Astrocyte of the cerebellum (primary cell): Measurements from ENCODE around the gene IMMP2L.

Experiments
- DNase-seq: peaks from one replicate; pipeline ENCODE4 v3.0.0-alpha.2; 2011; ENCODE audit warnings: low read depth
- H3K4me3 ChIP-seq: 2 replicates; pipeline ENCODE4 v1.5.1; 2011; ENCODE audit warnings: mild to moderate bottlenecking, low read depth, low read length, moderate library complexity
- in situ Hi-C: cut with HindIII; loops from 2 replicates; pipeline ENCODE4 v1.10.0; 2017; ENCODE audit warnings: low sequenced_read_pairs
- TF ChIP-seq, protein P1 (sequence below): IDR thresholded peaks from 2 replicates; pipeline ENCODE4 v1.5.1; 2012; ENCODE audit warnings: low read length, low read depth, moderate library complexity, mild to moderate bottlenecking; ENCODE audit errors: missing control alignments

The IMMP2L gene

DNA sequence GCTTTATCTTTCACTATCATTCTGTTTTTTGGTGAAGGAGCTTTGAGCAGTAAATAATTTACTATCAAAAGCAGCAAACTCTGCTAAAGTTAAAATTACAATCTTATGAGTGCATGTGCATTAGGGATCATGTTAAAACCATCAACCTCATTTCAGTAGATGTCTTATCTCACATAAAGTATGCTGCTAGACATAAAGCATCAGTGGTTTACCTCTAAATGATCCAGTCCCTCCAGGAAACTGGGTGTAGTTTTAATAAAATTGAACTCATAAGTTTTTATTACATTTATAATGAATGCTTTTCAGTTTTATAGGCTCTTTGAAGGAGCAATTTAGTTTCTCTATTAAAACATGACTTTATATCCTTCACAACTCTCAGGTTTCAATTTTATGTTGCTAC, 362.6 kb downstream of the IMMP2L start:
- no peak overlapping the region for H3K4me3 ChIP-seq
- TF ChIP-seq, protein P1, sequence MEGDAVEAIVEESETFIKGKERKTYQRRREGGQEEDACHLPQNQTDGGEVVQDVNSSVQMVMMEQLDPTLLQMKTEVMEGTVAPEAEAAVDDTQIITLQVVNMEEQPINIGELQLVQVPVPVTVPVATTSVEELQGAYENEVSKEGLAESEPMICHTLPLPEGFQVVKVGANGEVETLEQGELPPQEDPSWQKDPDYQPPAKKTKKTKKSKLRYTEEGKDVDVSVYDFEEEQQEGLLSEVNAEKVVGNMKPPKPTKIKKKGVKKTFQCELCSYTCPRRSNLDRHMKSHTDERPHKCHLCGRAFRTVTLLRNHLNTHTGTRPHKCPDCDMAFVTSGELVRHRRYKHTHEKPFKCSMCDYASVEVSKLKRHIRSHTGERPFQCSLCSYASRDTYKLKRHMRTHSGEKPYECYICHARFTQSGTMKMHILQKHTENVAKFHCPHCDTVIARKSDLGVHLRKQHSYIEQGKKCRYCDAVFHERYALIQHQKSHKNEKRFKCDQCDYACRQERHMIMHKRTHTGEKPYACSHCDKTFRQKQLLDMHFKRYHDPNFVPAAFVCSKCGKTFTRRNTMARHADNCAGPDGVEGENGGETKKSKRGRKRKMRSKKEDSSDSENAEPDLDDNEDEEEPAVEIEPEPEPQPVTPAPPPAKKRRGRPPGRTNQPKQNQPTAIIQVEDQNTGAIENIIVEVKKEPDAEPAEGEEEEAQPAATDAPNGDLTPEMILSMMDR = no peak
- no peak for DNase-seq
- in situ Hi-C loops = no loop called here

DNA sequence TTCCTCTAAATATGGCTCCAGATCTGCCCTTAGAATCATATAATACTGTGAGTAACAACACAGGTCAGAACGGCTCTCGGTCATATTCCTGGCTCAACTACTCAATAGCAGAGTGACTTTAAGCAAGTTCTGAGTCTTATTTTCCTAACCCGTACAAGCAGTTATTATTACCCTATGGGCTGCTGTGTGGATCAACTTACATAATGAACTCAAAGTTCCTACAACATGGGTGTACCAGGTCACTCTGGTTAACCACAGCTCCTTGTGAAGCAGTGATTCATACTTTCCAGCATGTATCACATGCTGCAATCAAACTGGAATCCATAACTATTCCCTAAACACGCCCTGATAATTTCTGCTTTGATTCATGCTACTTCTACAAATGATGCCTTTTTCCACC, 364.0 kb downstream of the IMMP2L start:
- no peak overlapping the region for H3K4me3 ChIP-seq
- in situ Hi-C loops = no loop called here
- peak; percentile 98 for DNase-seq
- TF ChIP-seq, protein P1 = no peak

DNA sequence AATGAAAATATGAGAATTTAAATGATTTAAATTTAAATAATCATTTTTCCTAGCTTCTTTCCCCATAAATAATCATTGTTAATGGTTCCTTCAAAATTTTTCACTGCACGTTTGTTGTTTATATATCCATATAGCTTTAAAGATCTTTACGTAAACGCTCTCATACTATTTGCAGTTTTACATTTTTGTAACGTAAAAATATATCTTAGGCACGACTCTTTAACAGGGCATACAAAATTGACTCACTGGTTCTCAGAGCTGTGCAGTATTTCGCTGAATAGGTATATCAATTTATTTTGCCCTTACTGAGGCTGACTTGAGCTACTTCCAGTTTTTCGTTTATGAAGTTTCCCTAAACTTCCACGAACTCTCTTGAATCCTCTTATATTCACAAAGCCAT, 365.6 kb downstream of the IMMP2L start:
- in situ Hi-C loops = no loop called here
- H3K4me3 ChIP-seq = no peak overlapping the region
- DNase-seq = no peak
- TF ChIP-seq, protein P1 = no peak

DNA sequence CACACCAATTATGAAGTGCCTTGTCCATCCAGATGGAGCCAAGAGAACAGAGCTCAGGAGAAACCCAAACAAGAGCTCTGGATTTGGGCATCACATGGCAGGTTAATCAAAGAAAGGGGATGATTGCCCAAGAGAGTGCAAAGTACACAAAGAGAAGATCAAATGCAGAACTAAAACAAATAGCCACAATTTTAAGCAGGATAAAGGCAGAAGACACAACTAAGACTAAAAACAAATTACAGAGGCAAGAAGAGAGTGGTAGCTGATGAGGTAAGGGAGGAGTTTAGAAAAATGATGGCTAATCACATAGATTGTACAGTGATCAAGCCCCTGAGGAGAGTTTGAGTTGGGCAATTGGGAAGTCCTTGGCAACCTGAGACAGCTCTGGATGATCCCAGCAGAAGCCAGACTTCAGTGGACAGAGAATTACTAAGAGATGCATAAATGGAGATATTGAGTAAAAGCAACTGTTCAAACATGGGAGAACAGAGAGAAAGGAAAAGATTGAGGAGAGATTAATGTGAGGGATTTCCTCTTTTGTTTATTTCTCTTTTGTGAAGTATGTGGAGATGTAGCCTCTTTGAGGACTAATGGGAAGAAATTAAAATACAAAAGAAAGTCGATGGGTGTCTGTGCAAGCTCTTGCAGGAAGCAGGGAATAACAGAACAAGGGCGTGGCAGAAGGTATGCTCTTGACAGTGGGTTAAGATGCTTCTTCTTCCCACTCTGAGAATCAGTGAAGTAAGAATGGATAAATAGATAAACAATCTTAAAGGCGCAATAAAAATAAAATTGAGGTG, 369.5 kb downstream of the IMMP2L start:
- TF ChIP-seq, protein P1 = no peak
- no peak for DNase-seq
- in situ Hi-C loops = no loop called here
- no peak overlapping the region for H3K4me3 ChIP-seq

DNA sequence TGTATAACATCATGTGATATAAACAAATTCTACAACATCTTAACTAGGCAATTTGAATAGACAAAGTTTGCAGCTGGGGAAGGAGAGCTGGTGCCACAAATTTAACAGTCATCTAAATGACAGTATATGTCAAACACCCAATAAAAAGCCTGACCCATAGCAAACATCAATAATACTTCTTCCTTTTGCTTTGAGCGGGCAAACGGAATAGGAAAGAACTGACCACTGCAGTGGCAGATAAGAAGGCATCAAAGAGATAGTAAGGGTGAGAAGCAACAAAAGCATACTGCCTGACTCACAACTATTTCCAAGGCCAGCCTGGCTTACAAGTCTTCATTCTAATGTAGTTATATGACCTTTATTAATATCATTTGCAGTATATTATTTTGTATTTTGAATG, 371.5 kb downstream of the IMMP2L start:
- no peak for DNase-seq
- TF ChIP-seq, protein P1 = no peak
- in situ Hi-C loops = no loop called here
- no peak overlapping the region for H3K4me3 ChIP-seq

DNA sequence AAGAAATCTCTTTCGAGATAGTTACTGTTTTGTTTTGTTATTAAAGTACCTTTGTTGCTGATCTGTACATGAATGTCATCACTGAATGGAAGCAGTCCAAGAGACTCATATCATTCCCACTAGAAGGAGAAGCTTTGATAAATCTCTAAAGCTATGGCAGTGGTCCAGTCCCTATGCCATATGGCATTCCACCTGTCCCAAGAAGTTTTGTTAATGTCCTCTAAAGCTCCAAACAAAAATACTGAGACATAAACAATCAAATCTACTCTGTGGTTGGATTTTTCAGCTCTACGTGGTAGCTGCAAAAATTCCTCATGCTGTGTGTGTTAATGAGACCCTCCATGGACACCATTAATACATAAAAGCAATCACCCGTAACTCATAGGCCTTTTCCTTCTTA, 377.3 kb downstream of the IMMP2L start:
- TF ChIP-seq, protein P1 = no peak
- no peak for DNase-seq
- in situ Hi-C loops = no loop called here
- no peak overlapping the region for H3K4me3 ChIP-seq
